ENCODE measurements around the gene UBN2. TPM values are rescaled to one million over a fixed set of nuclear protein-coding genes. Genes with fewer than 3 reads are reported as not detected.

The UBN2 gene
- total and polyA plus RNA-seq, 2 of the 13 experiments (the other 11 are each of a cell fraction or from before 2014, with no cell fraction given), result 5.6 to 5.7 TPM

DNA sequence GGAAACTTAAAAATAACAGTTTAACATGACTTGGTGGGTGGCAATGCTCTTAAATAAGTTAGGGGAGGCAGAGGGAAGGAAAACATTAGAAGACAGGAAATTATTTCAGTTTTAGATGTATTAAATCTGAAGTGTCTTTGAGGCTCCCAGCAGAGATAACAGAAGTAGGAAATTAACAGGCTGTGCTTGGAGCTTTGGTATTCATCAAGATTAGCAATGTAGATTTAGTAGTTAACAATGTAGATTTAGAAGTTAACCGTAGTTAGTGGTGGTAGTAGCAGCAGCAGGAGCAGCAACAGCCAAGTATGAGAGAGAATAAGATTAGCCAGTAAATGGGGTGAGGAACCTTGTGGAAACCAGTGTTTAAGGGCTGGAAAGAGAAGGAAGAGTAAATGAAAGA lies 48.7 kb upstream of the UBN2 start:
- H3K9ac ChIP-seq (ENCODE audit: insufficient read depth, low read depth, low read length), result no peak overlapping the region
- TF ChIP-seq ZNF235 (CRISPR knock-in tag; IDR thresholded peaks at IDR 0.05; ENCODE audit: borderline replicate concordance) (no peak), ASH2L (IDR thresholded peaks at IDR 0.05; ENCODE audit: insufficient read length, low read depth, low read length) (no peak), MEF2D (CRISPR knock-in tag; IDR thresholded peaks at IDR 0.05) (no peak), PCBP1 (IDR thresholded peaks at IDR 0.05; ENCODE audit: borderline replicate concordance, low read depth, low read length) (no peak), TERF1 (CRISPR knock-in tag; IDR thresholded peaks at IDR 0.05) (no peak), ZBTB8A (CRISPR knock-in tag; IDR thresholded peaks at IDR 0.05; ENCODE audit: borderline replicate concordance, low read depth) (no peak), JUND (CRISPR knock-in tag; IDR thresholded peaks at IDR 0.05) (no peak), AKAP8 (CRISPR knock-in tag; IDR thresholded peaks at IDR 0.05) (no peak), ZNF644 (CRISPR knock-in tag; IDR thresholded peaks at IDR 0.05; ENCODE audit: low read depth) (no peak), ZFP82 (CRISPR knock-in tag; IDR thresholded peaks at IDR 0.05; ENCODE audit: borderline replicate concordance) (no peak), SP1 (IDR thresholded peaks at IDR 0.05) (no peak), SP1 (CRISPR knock-in tag; IDR thresholded peaks at IDR 0.05) (no peak), MAFG (CRISPR knock-in tag; IDR thresholded peaks at IDR 0.05) (no peak), CENPT (CRISPR knock-in tag; IDR thresholded peaks at IDR 0.05; ENCODE audit: low read depth) (no peak), HHEX (CRISPR knock-in tag; IDR thresholded peaks at IDR 0.05) (no peak)
- CTCF ChIA-PET (ENCODE audit: low intra/inter-chr PET ratio, low total read pairs), result no interaction called here
- 88% methylated on average over 1 of the region's 1 CpG for WGBS (ENCODE audit: low lambda C conversion rate)
- no TSS peak for BruUV-seq (replicated peaks)
- in situ Hi-C loops (cut with HindIII; ENCODE audit: extremely low pct_ligation_motif_present, low pct_unique_long_range_greater_than_20kb), result no loop called here
- ATAC-seq (no peak), DNase-seq (ENCODE audit: low spot score) (no peak), FAIRE-seq (no peak)
- no peak overlapping the region for H3K27ac ChIP-seq (ENCODE audit: extremely low read length, insufficient read depth, low read length)
- H4K20me1 ChIP-seq (ENCODE audit: insufficient read depth, low read length), result no peaks in the 10 kb centered on the region
- POLR2A ChIA-PET, result no interaction called here
- no peak overlapping the region for H3K4me3 ChIP-seq (replicated peaks in 1 of 3; ENCODE audit: insufficient read depth in 1 of 3, low read depth in 2 of 3, low read length in 3 of 3)
- H3K4me2 ChIP-seq (ENCODE audit: low read depth, low read length), result no peak overlapping the region
- intact Hi-C loops (cut with micrococcal nuclease; ENCODE audit: unreplicated experiment), result no loop called here
- no peak overlapping the region for H2AFZ ChIP-seq (ENCODE audit: low read length)
- no peaks in the 10 kb centered on the region for H3K9me3 ChIP-seq (ENCODE audit: low read length)
- H3K4me1 ChIP-seq (ENCODE audit: insufficient read depth, low read length), result no peaks in the 10 kb centered on the region
- H3K36me3 ChIP-seq (replicated peaks in 1 of 2; ENCODE audit: control insufficient read depth in 1 of 2, insufficient read depth in 2 of 2, low read length in 2 of 2), result no peaks in the 10 kb centered on the region
- H3K27me3 ChIP-seq (ENCODE audit: control insufficient read depth in 1 of 2, insufficient read depth in 2 of 2, low read length in 2 of 2), result no peaks in the 10 kb centered on the region
- H3K79me2 ChIP-seq (ENCODE audit: insufficient read depth, low read length), result no peaks in the 10 kb centered on the region
